Gastroesophageal sphincter (tissue), 3 donors: Measurements from ENCODE around the gene ZNF888.

Experiments
- CTCF ChIP-seq, 4 experiments: fragments of 200-600 bp in 2 of 4; fragments of 450-650 bp in 2 of 4; sonication (generic) in 1 of 4; IDR thresholded peaks; one replicate each; pipeline ENCODE4 v1.5.1; 2017 to 2019; ENCODE audit warnings: antibody characterized with exemption in 4 of 4, mild to moderate bottlenecking in 2 of 4, moderate library complexity in 2 of 4
- EP300 ChIP-seq: sonication (generic); formaldehyde crosslinking; IDR thresholded peaks from one replicate; pipeline ENCODE4 v1.6.1; 2017; ENCODE audit warnings: antibody characterized with exemption, mild to moderate bottlenecking
- POLR2A ChIP-seq, 2 donors: fragments of 450-650 bp; IDR thresholded peaks; one replicate each; pipeline ENCODE4 v1.6.1; 2017; ENCODE audit warnings: antibody characterized with exemption in 2 of 2, mild to moderate bottlenecking in 2 of 2, moderate library complexity in 1 of 2
- POLR2AphosphoS5 ChIP-seq: sonication (generic); formaldehyde crosslinking; IDR thresholded peaks from one replicate; pipeline ENCODE4 v1.6.1; 2017; ENCODE audit warnings: antibody characterized with exemption

- TF ChIP-seq CTCF (IDR thresholded peaks at IDR 0.05), result no peak
- TF ChIP-seq EP300, result no peak
- TF ChIP-seq POLR2AphosphoS5, result no peak
- TF ChIP-seq POLR2A (IDR thresholded peaks at IDR 0.05), result no peak
Measured at GRCh38 chr19:52967772-52968171, 44.5 kb upstream of the ZNF888 start.
